HL-60 (cell line): ENCODE results near the gene ADAMTS17.

Experiments
- GABPA ChIP-seq: IDR thresholded peaks from 2 replicates; pipeline ENCODE4 v1.6.1; 2012; ENCODE audit warnings: low read depth
- POLR2AphosphoS5 ChIP-seq: IDR thresholded peaks from 2 replicates; pipeline ENCODE4 v1.6.1; 2012; ENCODE audit warnings: low read depth
- SPI1 ChIP-seq: IDR thresholded peaks from 2 replicates; pipeline ENCODE4 v1.6.1; 2012; ENCODE audit warnings: low read depth, mild to moderate bottlenecking, borderline replicate concordance
- TF ChIP-seq, protein P1 (sequence below): IDR thresholded peaks from one replicate; pipeline ENCODE4 v1.5.1; 2011; ENCODE audit warnings: low read length, control low read depth, inconsistent platforms; ENCODE audit not compliant: insufficient read depth
- TF ChIP-seq, protein P2 (sequence below): IDR thresholded peaks from 2 replicates; pipeline ENCODE4 v1.6.1; 2012; ENCODE audit warnings: low read depth; ENCODE audit not compliant: insufficient replicate concordance

GRCh38 chr15:100291106-100291505, 50.7 kb downstream of the ADAMTS17 start:
- no peak for TF ChIP-seq POLR2AphosphoS5
- TF ChIP-seq, protein P1, sequence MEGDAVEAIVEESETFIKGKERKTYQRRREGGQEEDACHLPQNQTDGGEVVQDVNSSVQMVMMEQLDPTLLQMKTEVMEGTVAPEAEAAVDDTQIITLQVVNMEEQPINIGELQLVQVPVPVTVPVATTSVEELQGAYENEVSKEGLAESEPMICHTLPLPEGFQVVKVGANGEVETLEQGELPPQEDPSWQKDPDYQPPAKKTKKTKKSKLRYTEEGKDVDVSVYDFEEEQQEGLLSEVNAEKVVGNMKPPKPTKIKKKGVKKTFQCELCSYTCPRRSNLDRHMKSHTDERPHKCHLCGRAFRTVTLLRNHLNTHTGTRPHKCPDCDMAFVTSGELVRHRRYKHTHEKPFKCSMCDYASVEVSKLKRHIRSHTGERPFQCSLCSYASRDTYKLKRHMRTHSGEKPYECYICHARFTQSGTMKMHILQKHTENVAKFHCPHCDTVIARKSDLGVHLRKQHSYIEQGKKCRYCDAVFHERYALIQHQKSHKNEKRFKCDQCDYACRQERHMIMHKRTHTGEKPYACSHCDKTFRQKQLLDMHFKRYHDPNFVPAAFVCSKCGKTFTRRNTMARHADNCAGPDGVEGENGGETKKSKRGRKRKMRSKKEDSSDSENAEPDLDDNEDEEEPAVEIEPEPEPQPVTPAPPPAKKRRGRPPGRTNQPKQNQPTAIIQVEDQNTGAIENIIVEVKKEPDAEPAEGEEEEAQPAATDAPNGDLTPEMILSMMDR = no peak
- TF ChIP-seq GABPA = no peak
- TF ChIP-seq, protein P2, sequence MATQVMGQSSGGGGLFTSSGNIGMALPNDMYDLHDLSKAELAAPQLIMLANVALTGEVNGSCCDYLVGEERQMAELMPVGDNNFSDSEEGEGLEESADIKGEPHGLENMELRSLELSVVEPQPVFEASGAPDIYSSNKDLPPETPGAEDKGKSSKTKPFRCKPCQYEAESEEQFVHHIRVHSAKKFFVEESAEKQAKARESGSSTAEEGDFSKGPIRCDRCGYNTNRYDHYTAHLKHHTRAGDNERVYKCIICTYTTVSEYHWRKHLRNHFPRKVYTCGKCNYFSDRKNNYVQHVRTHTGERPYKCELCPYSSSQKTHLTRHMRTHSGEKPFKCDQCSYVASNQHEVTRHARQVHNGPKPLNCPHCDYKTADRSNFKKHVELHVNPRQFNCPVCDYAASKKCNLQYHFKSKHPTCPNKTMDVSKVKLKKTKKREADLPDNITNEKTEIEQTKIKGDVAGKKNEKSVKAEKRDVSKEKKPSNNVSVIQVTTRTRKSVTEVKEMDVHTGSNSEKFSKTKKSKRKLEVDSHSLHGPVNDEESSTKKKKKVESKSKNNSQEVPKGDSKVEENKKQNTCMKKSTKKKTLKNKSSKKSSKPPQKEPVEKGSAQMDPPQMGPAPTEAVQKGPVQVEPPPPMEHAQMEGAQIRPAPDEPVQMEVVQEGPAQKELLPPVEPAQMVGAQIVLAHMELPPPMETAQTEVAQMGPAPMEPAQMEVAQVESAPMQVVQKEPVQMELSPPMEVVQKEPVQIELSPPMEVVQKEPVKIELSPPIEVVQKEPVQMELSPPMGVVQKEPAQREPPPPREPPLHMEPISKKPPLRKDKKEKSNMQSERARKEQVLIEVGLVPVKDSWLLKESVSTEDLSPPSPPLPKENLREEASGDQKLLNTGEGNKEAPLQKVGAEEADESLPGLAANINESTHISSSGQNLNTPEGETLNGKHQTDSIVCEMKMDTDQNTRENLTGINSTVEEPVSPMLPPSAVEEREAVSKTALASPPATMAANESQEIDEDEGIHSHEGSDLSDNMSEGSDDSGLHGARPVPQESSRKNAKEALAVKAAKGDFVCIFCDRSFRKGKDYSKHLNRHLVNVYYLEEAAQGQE = no peak
- TF ChIP-seq SPI1 = no peak
